Nephron progenitor cell (in vitro differentiated cells): ENCODE measurements around the gene SLC34A3.
"Not testable (repeated sequence)": the region's sequence is repeated elsewhere in the genome, so short reads cannot be mapped to it uniquely, and the experiment has no call there.

Experiments used
- DNase-seq: peaks from one replicate; pipeline ENCODE4 v3.0.0; 2021
- H3K27ac Mint-ChIP-seq: 2 replicates; pipeline ENCODE4 v1.8.0; 2021; ENCODE audit warnings: mild to moderate bottlenecking, moderate library complexity, mixed read lengths
- H3K27me3 Mint-ChIP-seq: 2 replicates; pipeline ENCODE4 v1.8.0; 2021; ENCODE audit warnings: mild to moderate bottlenecking, low read depth, mixed read lengths; ENCODE audit not compliant: poor library complexity
- H3K36me3 Mint-ChIP-seq: 2 replicates; pipeline ENCODE4 v1.8.0; 2021; ENCODE audit warnings: low read depth, mixed read lengths
- H3K4me1 Mint-ChIP-seq: 2 replicates; pipeline ENCODE4 v1.8.0; 2021; ENCODE audit warnings: mixed read lengths
- H3K4me3 Mint-ChIP-seq: 2 replicates; pipeline ENCODE4 v1.8.0; 2021; ENCODE audit warnings: mild to moderate bottlenecking, moderate library complexity, mixed read lengths
- H3K9me3 Mint-ChIP-seq: 2 replicates; pipeline ENCODE4 v1.8.0; 2021; ENCODE audit warnings: mild to moderate bottlenecking, moderate library complexity, mixed read lengths
- CTCF ChIP-seq: fragments of 200-600 bp; sonication (generic); IDR thresholded peaks from 2 replicates; pipeline ENCODE4 v1.5.0; 2021; ENCODE audit warnings: antibody characterized with exemption

The SLC34A3 gene

GRCh38 chr9:137240841-137241489 lies 10.3 kb downstream of the SLC34A3 start, which contains the start of gene TUBB4B:
TSS of gene TUBB4B (plus strand) at chr9:137241287. CDS start at chr9:137241361, 74 bp downstream.
- TF ChIP-seq CTCF, result no peak
- peak within 1 kb of the TSS; percentile 93 for H3K27ac Mint-ChIP-seq
- peak within 1 kb of the TSS; percentile 89 for H3K4me3 Mint-ChIP-seq
- H3K36me3 Mint-ChIP-seq, result peaks cover 15% of the 10 kb centered on the region
- no peaks in the 10 kb centered on the region for H3K9me3 Mint-ChIP-seq
- peaks cover 53% of the 10 kb centered on the region for H3K4me1 Mint-ChIP-seq
- peak; percentile 97 for DNase-seq
- H3K27me3 Mint-ChIP-seq, result peaks cover 3% of the 10 kb centered on the region

GRCh38 chr9:137241490-137242268 lies 11.0 kb downstream of the SLC34A3 start:
- no peak for DNase-seq
- Mint-ChIP-seq H3K4me1 (peaks cover 56% of the 10 kb centered on the region), H3K4me3 (peak overlapping the region; percentile 89), H3K27ac (no peak overlapping the region), H3K36me3 (peaks cover 15% of the 10 kb centered on the region), H3K27me3 (peaks cover 3% of the 10 kb centered on the region), H3K9me3 (no peaks in the 10 kb centered on the region)
- TF ChIP-seq CTCF, result no peak

GRCh38 chr9:137242269-137243203 lies 11.8 kb downstream of the SLC34A3 start:
- Mint-ChIP-seq H3K4me3 (peak overlapping the region; percentile 89), H3K4me1 (peaks cover 60% of the 10 kb centered on the region), H3K9me3 (no peaks in the 10 kb centered on the region), H3K27me3 (peaks cover 8% of the 10 kb centered on the region), H3K36me3 (peaks cover 15% of the 10 kb centered on the region), H3K27ac (peak overlapping the region; percentile 51)
- no peak for DNase-seq
- TF ChIP-seq CTCF, result no peak

- Mint-ChIP-seq H3K27ac (peak overlapping the region; percentile 36), H3K27me3 (peaks cover 10% of the 10 kb centered on the region), H3K4me1 (peaks cover 59% of the 10 kb centered on the region), H3K4me3 (peak overlapping the region; percentile 89), H3K36me3 (peaks cover 15% of the 10 kb centered on the region)
- not testable (repeated sequence) for H3K9me3 Mint-ChIP-seq, DNase-seq
These were observed 12.5 kb downstream of the SLC34A3 start for GRCh38 chr9:137243266-137243625.

GRCh38 chr9:137243626-137244485 lies 13.2 kb downstream of the SLC34A3 start:
- H3K4me3 Mint-ChIP-seq, result peak overlapping the region; percentile 89
- peak overlapping the region; percentile 22 for H3K27ac Mint-ChIP-seq

More at GRCh38 chr9:137243626-137244485, 13.2 kb downstream of the SLC34A3 start:
- TF ChIP-seq CTCF, result no peak
- H3K27me3 Mint-ChIP-seq, result peaks cover 10% of the 10 kb centered on the region
- no peaks in the 10 kb centered on the region for H3K9me3 Mint-ChIP-seq
- peaks cover 15% of the 10 kb centered on the region for H3K36me3 Mint-ChIP-seq
- no peak for DNase-seq
- peaks cover 53% of the 10 kb centered on the region for H3K4me1 Mint-ChIP-seq
